GM10847 (cell line): Measurements from ENCODE around the gene DOCK8.

Experiments
- POLR2A ChIP-seq: IDR thresholded peaks from 2 replicates; pipeline ENCODE4 v1.6.1; 2011; ENCODE audit not compliant: insufficient read length; ENCODE audit errors: extremely low read depth

Gene DOCK8

GRCh38 chr9:331197-331596 is 116.5 kb downstream of the DOCK8 start:
- TF ChIP-seq POLR2A, result no peak

- TF ChIP-seq POLR2A, result no peak
Observed at GRCh38 chr9:335373-335772, 120.7 kb downstream of the DOCK8 start.

- no peak for TF ChIP-seq POLR2A
Observed at GRCh38 chr9:336039-336438, 121.4 kb downstream of the DOCK8 start.

GRCh38 chr9:338602-339001 is 123.9 kb downstream of the DOCK8 start:
- no peak for TF ChIP-seq POLR2A

DNA sequence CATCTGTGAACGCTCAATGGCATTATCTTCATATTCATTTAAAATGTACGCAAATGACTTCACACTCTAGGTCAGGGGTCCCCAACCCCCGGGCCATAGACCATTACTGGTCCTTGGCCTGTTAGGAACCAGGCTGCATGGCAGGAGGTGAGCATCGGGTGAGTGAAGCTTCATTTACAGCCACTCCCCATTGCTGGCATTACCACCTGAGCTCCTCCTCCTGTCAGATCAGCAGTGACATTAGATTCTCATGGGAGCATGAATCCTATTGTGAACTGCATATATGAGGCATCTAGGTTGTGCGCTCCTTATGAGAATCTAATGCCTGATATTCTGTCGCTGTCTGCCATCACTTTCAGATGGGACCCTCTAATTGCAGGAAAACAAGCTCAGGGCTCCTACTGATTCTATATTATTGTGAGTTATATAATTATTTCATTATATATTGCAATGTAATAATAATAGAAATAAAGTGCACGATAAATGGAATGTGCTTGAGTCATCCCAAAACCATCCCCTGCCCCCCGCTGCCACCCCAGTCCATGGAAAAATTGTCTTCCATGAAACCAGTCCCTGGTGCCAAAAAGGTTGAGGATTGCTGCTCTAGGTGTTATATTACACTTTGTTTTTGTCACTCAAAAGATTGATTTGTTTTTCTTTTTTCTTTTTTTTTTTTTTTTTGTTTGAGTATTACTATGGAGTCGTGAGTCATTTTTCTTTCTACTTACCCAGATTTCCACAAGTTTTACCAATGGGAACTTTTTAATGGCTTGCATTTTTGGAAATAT is 127.2 kb downstream of the DOCK8 start:
- no peak for TF ChIP-seq POLR2A

DNA sequence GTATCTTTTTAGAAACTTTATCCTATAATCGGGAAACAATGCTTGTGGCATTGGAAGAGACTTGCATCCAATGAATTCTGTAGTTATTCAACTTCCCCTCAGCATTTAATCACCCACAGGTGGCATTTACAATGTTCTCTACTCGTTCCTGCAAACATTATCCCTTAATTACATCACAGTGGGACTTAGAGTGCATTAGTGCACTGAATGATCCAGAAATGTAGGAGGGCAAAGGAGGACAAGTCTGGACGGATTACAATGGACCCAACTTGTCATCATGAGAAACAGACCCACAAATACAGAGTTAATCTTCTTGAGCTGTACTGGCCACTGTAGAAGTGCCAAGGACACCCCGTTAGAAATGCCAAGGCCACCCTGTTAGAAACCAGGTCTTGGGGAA is 129.1 kb downstream of the DOCK8 start:
- TF ChIP-seq POLR2A, result no peak

GRCh38 chr9:346111-346571 is 131.5 kb downstream of the DOCK8 start:
- no peak for TF ChIP-seq POLR2A

- TF ChIP-seq POLR2A, result no peak
Observed at GRCh38 chr9:347667-348292, 133.1 kb downstream of the DOCK8 start.

- TF ChIP-seq POLR2A, result no peak
Observed at GRCh38 chr9:350384-350783, 135.7 kb downstream of the DOCK8 start.

DNA sequence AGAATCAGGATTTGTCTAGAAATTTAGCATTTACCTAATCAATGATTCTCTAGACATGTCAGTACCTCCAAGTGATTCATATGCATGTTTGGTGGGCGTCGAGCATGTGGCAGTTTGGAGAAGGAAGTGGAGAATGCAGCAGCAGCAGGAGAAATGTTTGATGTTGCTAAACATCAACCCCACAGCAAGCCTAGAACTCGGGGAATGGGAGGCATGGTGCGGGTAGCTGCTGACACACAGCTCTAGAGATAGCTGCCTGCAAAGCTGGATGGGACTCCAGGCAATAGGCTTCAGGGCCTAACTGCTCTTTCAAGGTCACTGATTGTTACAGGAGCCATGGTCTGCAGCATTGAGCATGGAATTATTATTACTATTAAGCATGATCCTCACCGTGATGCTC is 137.3 kb downstream of the DOCK8 start:
- TF ChIP-seq POLR2A, result no peak

DNA sequence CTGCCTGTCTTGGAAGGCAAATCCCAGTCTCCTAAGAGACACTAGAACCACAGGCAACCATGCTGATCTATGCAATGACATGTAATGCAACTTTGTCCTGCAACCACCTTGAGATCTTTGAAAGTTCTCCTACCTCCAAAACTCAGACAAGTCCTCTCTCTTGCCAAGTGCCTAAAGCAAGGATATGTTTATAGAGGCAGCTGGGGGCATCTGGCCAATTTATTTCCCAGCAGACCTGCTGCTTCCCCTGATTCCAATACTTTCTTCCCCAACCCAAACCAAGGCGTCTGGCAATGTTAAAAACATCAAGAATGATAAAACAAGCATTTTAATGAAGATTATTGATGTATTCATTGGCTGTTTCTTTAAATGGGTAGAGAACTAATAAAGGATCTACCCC is 138.4 kb downstream of the DOCK8 start:
- TF ChIP-seq POLR2A, result no peak

- TF ChIP-seq POLR2A, result no peak
Observed at GRCh38 chr9:354453-354852, 139.8 kb downstream of the DOCK8 start.

GRCh38 chr9:357560-357959 is 142.9 kb downstream of the DOCK8 start:
- no peak for TF ChIP-seq POLR2A

DNA sequence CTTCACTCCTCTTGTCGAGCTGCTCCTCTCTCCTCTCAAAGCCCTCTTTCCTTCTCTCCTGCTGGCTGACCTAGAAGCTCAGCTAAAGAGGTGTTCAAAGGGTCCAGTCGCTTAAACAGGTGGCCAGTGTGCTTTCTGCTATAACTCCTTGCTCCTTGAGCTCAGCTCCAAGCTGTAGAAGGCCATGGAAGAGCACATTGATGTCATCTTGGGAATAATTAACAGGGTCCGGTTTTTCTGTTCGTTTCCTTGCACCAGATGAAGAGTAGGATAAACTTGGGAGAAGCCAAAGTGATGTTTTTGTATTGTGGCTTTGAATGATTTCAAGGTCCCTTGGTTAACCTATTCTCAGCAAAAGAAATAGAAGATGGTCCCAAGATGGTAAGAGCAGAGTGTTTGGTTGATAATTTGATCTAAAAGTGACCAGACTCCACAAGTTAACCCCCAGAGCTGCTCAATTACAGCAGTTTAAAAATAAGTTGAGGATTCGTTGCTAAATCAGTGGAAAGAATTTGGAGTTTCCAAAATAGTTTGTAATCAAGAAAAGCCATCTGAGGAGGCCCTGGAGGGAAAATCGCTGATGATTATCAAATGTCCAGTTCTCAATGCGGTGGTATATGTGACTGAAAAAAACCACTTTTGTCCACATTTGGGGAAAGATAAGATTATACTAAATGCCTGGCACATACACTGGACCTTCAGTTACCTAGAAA is 148.1 kb downstream of the DOCK8 start:
- no peak for TF ChIP-seq POLR2A

GRCh38 chr9:363274-363612 is 148.6 kb downstream of the DOCK8 start:
- TF ChIP-seq POLR2A, result no peak

DNA sequence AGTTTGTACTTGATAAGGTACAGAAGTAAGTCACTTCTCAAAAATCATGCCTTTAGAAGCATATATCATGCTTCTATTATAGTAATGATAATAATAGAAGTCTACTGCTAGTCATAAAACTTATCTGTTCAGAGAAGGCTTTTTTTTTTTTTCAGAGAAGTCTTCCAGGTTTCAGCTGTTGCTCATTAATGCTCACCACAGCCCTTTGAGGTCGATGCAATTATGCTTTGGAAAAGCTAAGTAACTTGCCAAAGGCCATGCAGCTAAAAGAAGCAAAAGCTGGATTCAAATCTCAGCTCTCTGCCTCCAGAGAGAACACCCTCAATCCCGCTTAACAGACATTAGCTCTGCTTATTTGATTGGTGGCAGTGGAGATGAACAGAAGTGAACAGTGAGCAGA is 150.8 kb downstream of the DOCK8 start:
- TF ChIP-seq POLR2A, result no peak

DNA sequence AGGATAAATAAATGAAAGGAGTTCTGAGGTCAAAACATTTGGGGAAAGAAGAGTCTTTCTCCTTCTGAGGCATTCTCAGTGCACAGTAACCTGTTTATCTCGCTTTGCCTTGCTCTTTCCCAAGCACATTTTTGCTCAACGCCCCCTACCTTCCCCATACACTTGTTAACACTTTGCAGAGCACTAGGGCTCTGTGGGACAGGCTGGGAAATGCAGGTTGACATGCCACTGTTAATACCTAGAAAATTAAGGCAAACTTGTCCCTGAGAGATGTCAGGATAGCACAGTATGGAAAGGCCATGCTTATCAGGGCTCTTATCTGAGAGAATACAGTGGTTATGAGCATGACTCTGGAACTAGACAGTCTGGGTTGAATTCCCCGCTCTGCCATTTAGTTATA is 152.0 kb downstream of the DOCK8 start:
- no peak for TF ChIP-seq POLR2A

DNA sequence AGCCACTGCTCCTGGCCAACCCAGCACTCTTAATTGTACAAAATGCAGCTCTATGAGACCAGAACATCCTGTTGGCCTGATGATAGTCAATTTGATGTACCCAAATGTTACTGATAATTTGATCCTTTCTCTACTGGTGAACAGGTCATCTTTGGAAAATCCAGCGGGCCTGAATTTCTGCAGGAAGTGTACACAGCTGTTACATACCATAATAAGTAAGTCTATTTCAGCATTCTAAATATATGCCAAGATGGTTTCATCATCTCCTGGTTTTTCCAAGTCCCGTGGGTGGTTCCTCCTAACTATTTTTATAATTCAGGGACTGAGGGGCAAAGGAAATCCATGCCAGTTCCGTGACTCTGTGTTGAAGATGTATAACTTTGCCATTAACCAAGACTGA is 155.4 kb downstream of the DOCK8 start:
- no peak for TF ChIP-seq POLR2A
